Neural crest cell (in vitro differentiated cells): ENCODE data around the gene PARD6B. TPM values are rescaled to one million over a fixed set of nuclear protein-coding genes. Genes with fewer than 3 reads are reported as not detected.
"Not testable (repeated sequence)": the region's sequence is repeated elsewhere in the genome, so short reads cannot be mapped to it uniquely, and the experiment has no call there.

Source experiments
- DNase-seq: peaks from one replicate; pipeline ENCODE4 v3.0.0; 2021; ENCODE audit warnings: low read depth, mixed read lengths, low spot score
- H3K27ac Mint-ChIP-seq: one replicate; pipeline ENCODE4 v1.8.0; 2021; ENCODE audit warnings: mild to moderate bottlenecking, mixed read lengths; ENCODE audit not compliant: unreplicated experiment
- H3K27me3 Mint-ChIP-seq: 2 replicates; pipeline ENCODE4 v1.8.0; 2021; ENCODE audit warnings: low read depth, mild to moderate bottlenecking, mixed read lengths
- H3K36me3 Mint-ChIP-seq: 2 replicates; pipeline ENCODE4 v1.8.0; 2021; ENCODE audit warnings: low read depth, mild to moderate bottlenecking, mixed read lengths
- H3K4me1 Mint-ChIP-seq: 2 replicates; pipeline ENCODE4 v1.8.0; 2021; ENCODE audit warnings: mixed read lengths
- H3K4me3 Mint-ChIP-seq: one replicate; pipeline ENCODE4 v1.8.0; 2021; ENCODE audit warnings: mild to moderate bottlenecking, mixed read lengths
- H3K9me3 Mint-ChIP-seq: 2 replicates; pipeline ENCODE4 v1.8.0; 2021; ENCODE audit warnings: mixed read lengths
- total RNA-seq: library from RNA; stranded (reverse); gene quantifications from 2 replicates; pipeline ENCODE4 v1.2.1, GENCODE V29; 2021
- TF ChIP-seq, protein P1 (sequence below): fragments of 200-600 bp; sonication (generic); conservative IDR thresholded peaks from 2 replicates; pipeline ENCODE4 v1.5.0; 2021; ENCODE audit warnings: antibody characterized with exemption, mild to moderate bottlenecking

PARD6B gene
- total RNA-seq, 1 donor from 2014 or later = 9.5 TPM

DNA sequence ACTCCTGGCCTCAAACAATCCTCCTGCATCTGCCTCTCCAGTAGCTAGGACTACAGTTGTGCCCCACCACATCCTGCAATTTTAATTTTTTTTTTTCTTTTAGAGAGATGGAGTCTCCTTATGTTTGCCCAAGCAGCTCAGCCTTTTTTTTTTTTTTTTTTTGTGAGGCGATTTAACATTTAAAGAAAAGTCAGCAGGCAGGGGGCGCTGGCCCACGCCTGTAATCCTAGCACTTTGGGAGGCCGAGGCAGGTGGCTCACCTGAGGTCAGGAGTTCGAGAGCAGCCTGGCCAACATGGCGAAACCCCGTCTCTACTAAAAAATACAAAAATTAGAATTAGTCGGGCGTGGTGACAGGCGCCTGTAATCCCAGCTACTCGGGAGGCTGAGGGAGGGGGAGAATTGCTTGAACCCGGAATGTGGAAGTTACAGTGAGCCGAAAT, 62.2 kb downstream of the PARD6B start:
- TF ChIP-seq, protein P1, sequence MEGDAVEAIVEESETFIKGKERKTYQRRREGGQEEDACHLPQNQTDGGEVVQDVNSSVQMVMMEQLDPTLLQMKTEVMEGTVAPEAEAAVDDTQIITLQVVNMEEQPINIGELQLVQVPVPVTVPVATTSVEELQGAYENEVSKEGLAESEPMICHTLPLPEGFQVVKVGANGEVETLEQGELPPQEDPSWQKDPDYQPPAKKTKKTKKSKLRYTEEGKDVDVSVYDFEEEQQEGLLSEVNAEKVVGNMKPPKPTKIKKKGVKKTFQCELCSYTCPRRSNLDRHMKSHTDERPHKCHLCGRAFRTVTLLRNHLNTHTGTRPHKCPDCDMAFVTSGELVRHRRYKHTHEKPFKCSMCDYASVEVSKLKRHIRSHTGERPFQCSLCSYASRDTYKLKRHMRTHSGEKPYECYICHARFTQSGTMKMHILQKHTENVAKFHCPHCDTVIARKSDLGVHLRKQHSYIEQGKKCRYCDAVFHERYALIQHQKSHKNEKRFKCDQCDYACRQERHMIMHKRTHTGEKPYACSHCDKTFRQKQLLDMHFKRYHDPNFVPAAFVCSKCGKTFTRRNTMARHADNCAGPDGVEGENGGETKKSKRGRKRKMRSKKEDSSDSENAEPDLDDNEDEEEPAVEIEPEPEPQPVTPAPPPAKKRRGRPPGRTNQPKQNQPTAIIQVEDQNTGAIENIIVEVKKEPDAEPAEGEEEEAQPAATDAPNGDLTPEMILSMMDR = peak; percentile 62
- DNase-seq, H3K27ac Mint-ChIP-seq, H3K9me3 Mint-ChIP-seq, H3K27me3 Mint-ChIP-seq, H3K36me3 Mint-ChIP-seq: not testable (repeated sequence)
- peaks cover 12% of the 10 kb centered on the region for H3K4me1 Mint-ChIP-seq
- peak overlapping the region; percentile 77 for H3K4me3 Mint-ChIP-seq

DNA sequence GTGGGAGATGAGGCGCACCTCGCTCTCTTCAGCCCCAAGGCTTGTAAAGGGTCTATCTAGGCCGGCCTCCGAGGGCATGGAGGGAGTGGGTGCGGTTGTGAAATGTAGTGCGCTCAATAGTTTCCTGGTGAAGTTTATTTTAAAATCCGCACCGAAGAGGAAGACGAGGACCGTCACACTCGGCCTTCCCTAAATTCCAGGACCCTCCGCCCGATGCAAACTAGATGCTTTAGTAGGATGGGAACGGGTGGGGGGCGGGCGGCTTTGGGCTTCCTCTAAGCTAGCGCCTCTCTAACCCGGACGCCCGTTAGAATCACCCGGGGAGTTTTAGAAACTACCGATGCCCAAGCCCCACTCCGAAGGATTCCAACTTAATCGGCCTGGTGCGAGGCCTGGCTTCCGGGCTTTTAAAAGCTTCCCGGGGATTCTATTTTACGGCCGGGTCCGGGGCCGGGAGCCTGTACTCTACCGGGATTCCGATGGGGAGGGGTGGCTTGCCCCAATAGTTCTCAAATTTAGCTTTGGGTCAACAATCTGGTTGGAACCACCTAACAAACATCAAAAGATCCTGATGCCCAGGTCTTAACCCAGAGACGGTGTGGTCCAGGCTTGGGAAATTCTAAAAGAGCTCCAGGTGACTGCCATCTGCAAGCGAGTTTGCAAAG, 62.9 kb downstream of the PARD6B start:
- no peaks in the 10 kb centered on the region for H3K36me3 Mint-ChIP-seq
- H3K4me1 Mint-ChIP-seq = peaks cover 12% of the 10 kb centered on the region
- H3K4me3 Mint-ChIP-seq = peak overlapping the region; percentile 75
- no peaks in the 10 kb centered on the region for H3K9me3 Mint-ChIP-seq
- TF ChIP-seq, protein P1 = no peak
- no peak overlapping the region for H3K27ac Mint-ChIP-seq
- H3K27me3 Mint-ChIP-seq = no peaks in the 10 kb centered on the region
- no peak for DNase-seq

DNA sequence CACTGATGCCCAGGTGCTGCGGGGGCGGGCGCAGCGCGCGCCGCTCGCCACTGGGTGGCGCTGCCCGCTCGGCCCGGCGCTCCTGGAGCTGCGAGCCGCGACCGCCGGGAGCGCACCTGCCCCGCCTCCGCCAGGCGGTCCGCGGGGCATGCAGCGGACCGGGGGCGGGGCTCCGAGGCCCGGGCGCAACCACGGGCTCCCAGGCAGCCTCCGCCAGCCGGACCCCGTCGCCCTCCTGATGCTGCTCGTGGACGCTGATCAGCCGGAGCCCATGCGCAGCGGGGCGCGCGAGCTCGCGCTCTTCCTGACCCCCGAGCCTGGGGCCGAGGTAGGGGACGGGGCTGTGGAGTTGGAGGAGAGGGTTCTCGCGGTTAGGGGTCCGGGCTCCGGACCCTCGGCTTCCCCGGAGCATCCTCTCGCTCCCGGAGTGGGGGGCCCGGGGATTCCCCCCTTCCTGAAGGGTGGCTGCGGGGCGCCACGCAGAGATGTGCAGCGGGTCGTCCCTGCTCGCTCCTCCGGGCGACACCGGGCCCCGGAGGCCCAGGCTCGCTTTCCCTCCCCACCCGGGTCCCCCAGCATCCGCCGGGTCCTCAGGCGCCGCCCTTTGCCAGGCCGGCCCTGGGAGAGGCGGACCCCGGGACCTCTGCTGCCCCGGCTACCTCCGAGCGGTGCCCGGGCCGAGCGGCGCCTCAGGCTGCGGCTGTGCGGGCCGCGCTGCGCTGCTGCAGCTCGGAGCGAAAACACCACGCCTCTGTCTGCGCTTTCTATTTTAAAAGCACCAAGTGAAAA, 63.7 kb downstream of the PARD6B start, which contains the start of gene BCAS4:
TSS of gene BCAS4 (plus strand) at position 216 of the 789 bp plus-strand sequence. CDS start at position 239, 23 bp downstream.
- TF ChIP-seq, protein P1 = peak; percentile 92
- H3K4me3 Mint-ChIP-seq = peak within 1 kb of the TSS; percentile 85
- peak; percentile 71 for DNase-seq
- no peak within 1 kb of the TSS for H3K27ac Mint-ChIP-seq
- peaks cover 12% of the 10 kb centered on the region for H3K4me1 Mint-ChIP-seq
- H3K36me3 Mint-ChIP-seq = no peaks in the 10 kb centered on the region
- H3K27me3 Mint-ChIP-seq = no peaks in the 10 kb centered on the region
- no peaks in the 10 kb centered on the region for H3K9me3 Mint-ChIP-seq

DNA sequence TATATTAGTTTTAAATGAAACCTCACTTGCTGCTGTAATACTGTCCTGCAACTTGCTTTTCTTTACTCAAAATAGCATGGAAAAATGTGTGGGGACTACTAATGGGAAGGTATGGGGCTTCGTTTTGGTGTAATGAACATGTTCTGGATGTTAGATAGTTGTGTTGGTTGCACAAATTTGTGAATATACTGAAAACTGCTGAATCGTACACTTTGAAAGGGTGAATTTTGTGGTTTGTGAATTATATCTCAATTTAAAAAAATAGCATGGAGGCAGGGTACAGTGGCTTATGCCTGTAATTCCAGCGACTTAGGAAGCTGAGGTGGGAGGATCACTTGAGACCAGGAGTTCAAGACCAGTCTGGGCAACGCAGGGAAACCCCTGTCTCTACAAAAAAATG, 65.8 kb downstream of the PARD6B start:
- H3K36me3 Mint-ChIP-seq = no peaks in the 10 kb centered on the region
- no peak for DNase-seq
- no peaks in the 10 kb centered on the region for H3K9me3 Mint-ChIP-seq
- no peak overlapping the region for H3K27ac Mint-ChIP-seq
- peak overlapping the region; percentile 61 for H3K4me3 Mint-ChIP-seq
- peaks cover 12% of the 10 kb centered on the region for H3K4me1 Mint-ChIP-seq
- TF ChIP-seq, protein P1 = no peak
- no peaks in the 10 kb centered on the region for H3K27me3 Mint-ChIP-seq

DNA sequence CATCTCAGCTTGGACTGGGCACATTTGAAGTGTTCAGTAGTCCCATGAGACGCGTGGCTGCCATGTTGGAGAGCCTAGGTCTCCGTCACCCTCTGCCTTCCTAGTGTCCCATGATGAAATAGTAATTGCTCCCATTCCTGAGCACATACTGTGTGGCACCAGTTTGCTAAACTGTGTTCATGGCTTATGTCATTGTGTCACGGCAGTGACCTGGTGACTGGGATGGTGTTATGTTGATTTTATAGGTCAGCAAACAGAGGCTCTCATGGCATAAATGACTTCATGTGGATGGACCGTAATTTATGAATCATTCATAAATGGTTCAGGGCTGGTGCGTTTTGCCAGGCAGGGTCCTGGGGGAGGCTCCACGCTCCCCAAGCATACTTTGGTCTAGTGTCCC, 67.3 kb downstream of the PARD6B start:
- no peaks in the 10 kb centered on the region for H3K27me3 Mint-ChIP-seq
- no peaks in the 10 kb centered on the region for H3K36me3 Mint-ChIP-seq
- TF ChIP-seq, protein P1 = no peak
- peak overlapping the region; percentile 5 for H3K4me3 Mint-ChIP-seq
- DNase-seq = no peak
- no peak overlapping the region for H3K27ac Mint-ChIP-seq
- no peaks in the 10 kb centered on the region for H3K9me3 Mint-ChIP-seq
- H3K4me1 Mint-ChIP-seq = peaks cover 6% of the 10 kb centered on the region
